GM18868 (cell line): Measurements from ENCODE around the gene IER5L.
A peak's percentile ranks its signal among the peaks of the same experiment; 100 is the strongest.
"Not testable (repeated sequence)": the region's sequence is repeated elsewhere in the genome, so short reads cannot be mapped to it uniquely, and the experiment has no call there.

Experiments
- ATAC-seq: cut with Tn5 transposase; IDR thresholded peaks from one replicate; pipeline ENCODE4 v1.9.1; 2021; ENCODE audit warnings: mild to moderate bottlenecking, moderate library complexity; ENCODE audit not compliant: unreplicated experiment

Gene IER5L

DNA sequence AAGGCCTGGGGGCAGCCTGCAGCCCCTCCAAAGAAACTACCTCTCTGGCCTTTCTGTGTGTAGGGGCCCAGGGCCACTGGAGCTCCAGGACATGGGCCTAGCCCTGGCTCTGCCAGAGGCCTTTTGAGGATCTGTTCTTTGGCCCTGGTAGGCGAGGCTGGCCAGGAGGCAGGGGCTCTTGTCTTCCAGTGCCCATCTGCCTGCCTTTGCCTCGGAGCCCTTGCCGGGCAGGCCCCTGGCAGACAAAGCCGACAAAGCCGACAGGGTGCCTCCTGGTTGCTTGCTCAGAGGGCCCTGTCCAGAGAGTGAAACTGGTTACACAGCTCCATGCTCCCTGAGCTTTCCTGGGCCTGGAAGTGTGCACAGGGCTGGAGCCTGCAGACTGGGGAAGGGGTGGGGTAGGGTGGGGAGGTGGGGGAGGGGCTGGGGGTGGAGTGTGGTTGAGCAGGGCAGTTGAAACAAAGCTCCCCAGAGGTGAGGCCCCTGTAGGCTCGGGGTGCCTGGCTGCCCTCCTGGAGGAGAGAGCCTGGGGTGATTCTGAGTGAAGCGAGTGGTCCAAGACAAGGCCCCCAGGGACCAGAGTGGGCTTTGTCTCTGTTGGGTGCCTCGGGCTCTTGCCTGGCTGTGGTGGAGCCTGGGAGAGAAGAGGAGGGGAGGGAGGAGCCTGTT is 37.5 kb downstream of the IER5L start:
- peak; percentile 18 for ATAC-seq

DNA sequence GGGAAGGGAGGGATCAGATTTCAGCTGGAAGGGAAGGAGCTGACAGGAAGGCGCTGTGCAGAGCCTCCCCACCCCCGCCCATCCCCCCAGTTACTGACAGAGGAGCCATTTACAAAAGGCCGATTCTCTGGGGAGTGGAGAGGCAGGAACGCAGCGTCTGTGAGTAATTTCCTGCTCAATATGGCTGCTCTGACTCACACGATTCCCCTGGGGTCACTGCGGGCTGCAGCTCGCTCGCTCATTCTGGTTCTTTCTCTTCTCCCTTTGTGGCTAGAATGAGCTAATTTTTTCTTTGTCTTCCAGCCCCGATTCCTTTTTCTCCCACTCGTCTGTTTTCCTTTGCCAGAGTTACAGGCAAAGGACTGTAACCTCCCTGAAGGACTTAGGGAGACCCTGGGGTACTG is 38.1 kb downstream of the IER5L start:
- ATAC-seq = peak; percentile 73

DNA sequence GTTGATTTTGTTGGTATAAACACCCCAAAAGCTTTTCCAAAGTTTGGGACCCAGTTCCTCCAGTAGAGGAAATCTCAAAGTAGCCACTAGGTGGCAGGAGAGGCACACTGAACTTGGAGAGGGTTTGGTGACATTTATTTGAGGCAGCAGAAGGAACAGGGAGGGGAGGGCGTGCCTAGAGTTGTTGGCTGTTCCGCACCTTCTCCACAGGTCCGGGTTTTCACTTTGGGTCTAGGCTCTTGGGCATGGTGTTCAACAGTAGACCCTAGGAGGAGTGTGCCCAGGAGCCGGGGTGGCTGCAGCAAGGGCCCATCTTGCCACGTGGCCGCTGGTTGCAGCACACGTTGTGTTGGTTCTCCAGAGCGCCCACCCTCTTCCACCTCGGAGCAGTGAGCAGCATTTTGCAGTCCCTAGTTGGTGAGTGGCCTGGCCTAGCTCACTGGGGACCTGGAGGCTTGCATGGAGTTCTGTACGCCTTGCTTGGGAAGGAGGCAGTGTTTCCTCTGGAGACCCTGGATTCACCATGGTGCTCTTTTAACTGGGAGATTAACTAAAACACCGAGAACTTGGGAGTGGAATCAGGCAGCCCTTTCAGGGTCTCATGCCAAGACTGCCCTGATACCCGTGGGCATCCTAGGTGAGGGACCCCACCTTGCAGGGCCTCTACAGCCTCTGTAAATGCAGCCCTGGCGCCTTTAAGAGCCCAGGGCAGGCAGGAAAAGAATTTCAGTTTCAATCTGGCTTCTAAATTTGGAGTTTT is 38.6 kb downstream of the IER5L start:
- peak; percentile 30 for ATAC-seq

DNA sequence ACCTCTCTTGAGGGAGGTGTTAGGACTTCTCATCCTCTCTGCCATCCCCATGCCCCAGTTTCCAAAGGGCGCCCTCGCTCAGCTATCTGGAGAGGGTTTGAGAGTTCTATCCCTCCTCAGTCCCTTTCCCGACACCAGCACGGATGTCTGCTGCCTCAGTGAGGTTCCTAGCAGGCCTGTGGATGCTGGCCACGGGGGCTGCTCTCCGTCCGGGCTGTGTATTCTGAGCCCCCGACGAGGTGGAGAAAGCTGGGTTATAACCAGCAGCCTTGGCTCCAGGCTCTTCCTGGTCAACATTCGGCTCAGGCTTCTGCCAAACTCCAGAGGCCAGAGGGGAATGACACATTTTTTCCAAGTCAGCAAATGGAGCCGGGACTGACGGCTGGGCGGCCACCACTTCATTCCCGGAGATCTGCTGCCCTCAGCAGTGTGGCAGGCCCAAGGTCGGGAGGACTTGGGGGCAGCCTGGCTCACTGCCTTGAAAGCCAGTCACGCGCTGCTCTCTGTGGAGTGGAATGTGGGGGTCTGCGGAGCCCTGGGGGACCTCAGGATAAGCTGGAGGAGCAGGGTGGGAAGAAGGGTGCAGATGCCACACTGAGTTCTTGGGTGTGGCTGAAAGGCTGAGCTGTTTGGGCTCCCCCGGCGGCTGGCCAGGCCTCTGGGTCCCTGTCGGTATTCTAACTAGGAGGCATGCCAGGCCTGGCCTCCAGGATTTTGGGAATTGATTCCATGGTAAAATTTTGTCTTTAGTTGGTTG is 39.4 kb downstream of the IER5L start:
- ATAC-seq = no peak

- ATAC-seq = no peak
These were observed 40.0 kb downstream of the IER5L start for GRCh38 chr9:129138144-129138462.

DNA sequence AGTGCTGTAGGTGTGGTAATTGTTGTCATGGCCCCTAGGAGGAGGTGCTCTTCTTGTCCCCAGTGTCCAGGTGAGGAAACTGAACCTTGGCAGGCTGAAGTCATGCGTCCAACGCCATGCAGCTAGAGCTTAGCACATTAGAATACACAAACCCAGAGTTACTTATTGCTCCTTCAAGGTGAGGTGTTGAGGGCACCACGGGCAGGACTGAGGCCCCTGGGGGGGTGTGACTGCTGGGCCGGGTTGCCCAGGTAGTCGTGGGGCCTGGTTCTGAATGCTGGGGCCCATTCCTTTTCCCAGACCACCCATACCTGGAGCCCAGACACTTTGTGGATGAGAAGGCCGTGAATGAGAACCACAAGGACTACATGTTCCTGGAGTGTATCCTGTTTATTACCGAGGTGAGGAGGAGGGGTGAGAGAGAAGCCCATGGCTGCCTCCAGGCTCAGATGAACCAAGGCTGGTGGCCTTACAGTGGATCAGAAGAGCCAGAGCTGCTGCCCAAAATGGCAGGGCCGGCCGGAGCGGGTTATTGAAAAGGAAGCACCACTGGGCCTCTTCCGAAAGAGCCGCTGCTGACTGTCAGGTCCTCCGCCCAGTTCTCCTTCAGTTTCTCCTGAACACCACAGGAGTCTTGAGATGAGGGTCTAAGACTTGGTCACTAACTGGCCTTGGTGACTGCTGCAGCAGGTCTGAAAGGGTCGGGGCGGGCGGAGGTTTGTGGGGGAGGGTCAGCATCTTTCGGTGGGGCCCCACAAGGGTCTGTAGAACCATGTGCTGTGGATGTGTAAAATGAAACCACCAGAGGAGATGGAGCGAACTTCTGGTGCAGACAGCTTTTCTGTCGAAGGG is 40.5 kb downstream of the IER5L start:
- no peak for ATAC-seq

GRCh38 chr9:129136446-129137035 is 41.5 kb downstream of the IER5L start:
- ATAC-seq = no peak

DNA sequence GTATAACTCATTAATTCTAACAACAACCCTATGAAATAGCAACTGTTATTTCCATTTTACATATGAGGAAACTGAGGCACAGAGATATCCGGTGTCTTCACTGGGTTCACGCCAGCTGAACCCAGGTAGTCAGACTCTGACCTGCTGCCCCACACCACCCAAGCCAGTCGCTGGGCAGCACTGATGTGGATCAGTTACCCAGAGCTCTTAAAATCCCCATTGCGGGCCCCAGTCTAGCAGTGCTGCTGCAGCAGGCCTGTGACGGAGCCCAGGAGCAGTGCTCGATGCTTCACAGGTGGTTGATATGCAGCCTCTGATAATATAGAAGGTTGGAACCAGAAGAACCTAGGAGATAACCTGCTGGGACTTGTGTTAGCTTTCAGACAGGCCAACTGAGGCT is 42.6 kb downstream of the IER5L start:
- ATAC-seq = no peak

- no peak for ATAC-seq
These were observed 45.0 kb downstream of the IER5L start for GRCh38 chr9:129133082-129133481.

DNA sequence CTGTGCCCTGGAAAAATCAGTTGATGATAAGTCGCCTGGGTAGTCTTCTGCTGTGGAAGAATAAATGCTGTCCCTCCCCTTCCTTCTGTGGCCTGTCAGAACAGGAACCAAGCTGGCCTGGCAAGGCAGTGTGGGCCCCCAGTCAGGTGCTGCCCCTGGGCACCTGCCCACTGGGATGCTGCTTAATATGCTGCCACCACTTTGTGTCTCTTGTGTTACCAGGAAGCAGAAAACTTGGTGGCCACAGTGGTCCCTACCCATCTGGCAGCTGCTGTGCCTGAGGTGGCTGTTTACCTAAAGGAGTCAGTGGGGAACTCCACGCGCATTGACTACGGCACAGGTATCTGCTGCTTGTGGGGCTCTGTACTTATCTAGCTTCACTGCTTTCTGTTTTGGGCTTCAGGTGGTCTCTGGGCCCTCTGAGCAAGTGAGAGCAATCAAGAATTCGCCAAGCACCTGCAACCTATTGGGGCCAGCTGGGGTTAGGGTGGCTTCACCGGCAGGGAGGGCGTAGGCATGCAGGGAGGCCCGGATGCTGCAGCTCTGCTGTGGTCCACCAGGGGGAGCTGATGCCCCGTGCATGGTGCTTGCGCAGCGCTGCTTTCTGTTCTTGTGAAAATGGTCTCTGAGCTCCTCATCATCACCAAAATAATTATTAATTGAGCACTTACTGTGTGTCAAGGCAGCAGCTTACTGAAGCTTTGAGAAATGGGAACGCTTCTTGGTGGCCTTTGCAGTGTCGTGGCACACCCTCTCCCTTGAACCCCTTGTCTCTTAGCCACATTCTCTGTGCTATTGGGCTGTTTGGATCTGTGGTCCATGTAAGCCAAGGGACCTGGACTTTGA is 46.5 kb downstream of the IER5L start:
- ATAC-seq = no peak

- ATAC-seq = no peak
These were observed 47.3 kb downstream of the IER5L start for GRCh38 chr9:129130791-129131190.

GRCh38 chr9:129130271-129130670 is 47.8 kb downstream of the IER5L start:
- ATAC-seq = not testable (repeated sequence)

- ATAC-seq = no peak
These were observed 49.4 kb downstream of the IER5L start for GRCh38 chr9:129128689-129129088.

DNA sequence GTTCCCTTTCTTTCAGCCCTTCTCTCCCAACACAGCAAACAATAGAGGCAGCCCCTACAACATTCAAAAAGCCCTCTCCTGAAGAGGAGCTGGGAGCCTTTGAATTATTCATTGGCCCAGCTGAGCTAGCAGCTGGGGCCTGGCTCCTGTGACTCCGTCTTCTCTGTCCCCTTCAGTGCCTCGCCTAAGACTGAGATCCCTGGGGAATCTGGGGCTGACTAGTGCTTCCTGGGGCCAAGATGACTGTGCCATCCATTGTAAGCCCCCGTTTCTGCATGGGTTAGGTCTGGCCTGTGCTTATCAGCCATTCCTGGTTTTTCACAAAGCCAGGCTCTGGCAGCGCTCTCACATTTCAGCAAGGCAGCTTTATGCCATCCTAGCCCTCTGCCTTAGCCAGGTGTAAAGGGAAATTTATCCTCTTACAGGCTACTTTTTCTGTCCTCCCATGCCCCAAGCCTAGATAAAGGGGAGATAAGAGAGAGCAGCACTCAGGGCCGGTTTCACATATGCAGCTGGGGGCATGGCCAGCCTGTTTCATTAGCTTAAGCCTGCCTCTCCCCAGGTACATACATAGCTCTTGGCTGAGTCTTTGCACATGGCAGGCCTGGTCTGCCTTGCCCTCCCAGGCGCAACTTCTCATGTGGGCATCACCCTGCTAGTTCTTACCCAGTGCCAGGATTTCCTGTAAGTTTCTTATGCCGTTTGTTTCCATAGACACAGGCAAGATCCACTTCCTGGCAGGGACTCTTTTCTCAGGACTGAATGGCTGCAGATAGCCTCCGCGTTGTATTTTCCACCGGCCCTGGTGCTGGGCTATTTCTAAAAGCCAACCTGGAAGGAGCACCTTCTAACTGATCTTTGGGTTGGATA is 51.1 kb downstream of the IER5L start:
- ATAC-seq = no peak
